T-helper 1 cell treated with Interleukin-12 subunit alpha and Interleukin-12 subunit beta and Interleukin-4 antibody, amounts not matched to agents 30 ng/mL and 1 ng/mL, for 36 hours (primary cell): ENCODE results near the gene MSH2. TPM values are rescaled to one million over a fixed set of nuclear protein-coding genes. Genes with fewer than 3 reads are reported as not detected.

Source experiments
- intact Hi-C: fragments of 100-400 bp; cut with micrococcal nuclease; formaldehyde crosslinking; loops from one replicate; pipeline ENCODE4 v1.15.1; 2024
- total RNA-seq: library from RNA; stranded (reverse); gene quantifications from 2 replicates; pipeline ENCODE4 v1.2.3, GENCODE V29; 2022

MSH2 gene
- total RNA-seq, 1 donor from 2014 or later = 44.0 TPM

DNA sequence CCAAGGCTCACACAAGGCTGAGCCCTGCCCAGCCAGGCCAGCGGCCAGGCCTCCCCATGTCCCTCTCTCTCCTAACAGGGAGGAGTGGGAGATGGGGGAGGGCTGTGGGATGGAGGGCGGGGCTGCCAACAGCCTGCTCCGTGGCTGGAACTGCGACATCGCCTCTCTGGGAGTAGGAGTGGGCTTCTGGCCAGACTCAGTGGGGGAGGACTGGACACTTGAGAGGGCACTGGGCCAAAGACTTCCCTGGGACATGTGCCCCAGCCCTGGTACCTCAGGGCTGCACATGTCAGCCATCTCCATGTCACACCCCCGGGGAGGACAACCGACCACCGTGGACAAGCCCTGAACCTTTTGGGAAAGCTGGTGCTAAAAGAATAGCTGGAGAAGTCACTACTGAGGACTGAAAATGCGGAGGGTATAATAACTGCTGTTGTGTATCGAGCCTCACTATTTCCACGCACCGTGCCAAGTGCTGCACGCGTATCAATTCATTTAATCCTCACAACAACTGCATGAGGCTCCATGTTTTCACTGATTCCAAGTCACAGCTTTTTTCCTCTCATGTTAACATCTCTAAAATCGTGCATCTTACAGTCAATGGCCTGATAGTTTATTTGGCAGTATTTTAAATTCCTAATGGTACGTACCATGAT lies 127.3 kb downstream of the MSH2 start:
- intact Hi-C loops = no loop called here

GRCh38 chr2:47531378-47532042 lies 128.6 kb downstream of the MSH2 start:
- intact Hi-C loops = no loop called here

Other genes with a start within 250 kb of the MSH2 start
- 0.22 TPM in 1 of 2 replicates, not detected in the other for gene STPG4, start 247.8 kb upstream of the MSH2 start, total RNA-seq
- gene CALM2, start 226.6 kb upstream of the MSH2 start, total RNA-seq = 300 and 312 TPM in 2 replicates
- not detected in 2 replicates for gene EPCAM, start 33.8 kb upstream of the MSH2 start, total RNA-seq
- gene KCNK12, start 167.8 kb downstream of the MSH2 start, total RNA-seq = 0.24 and 0.27 TPM in 2 replicates